Caco-2 (cell line): Measurements from ENCODE around the gene TEKTIP1. TPM values are rescaled to one million over a fixed set of nuclear protein-coding genes. Genes with fewer than 3 reads are reported as not detected.

Experiments used
- BruUV-seq: library from RNA; stranded (reverse); fragments of 400-500 nt; replicated peaks from 2 replicates; lab custom pipeline; 2021; lab: Mats Ljungman, UMichigan
- CTCF ChIA-PET: fragments of 300-600 bp; sonication (Branson Sonifier 250); formaldehyde crosslinking; loops from one replicate; lab custom pipeline; 2022; ENCODE audit warnings: antibody characterized with exemption; lab: Charles Lee
- POLR2A ChIA-PET: fragments of 300-600 bp; sonication (Branson Sonifier 250); formaldehyde crosslinking; loops from one replicate; lab custom pipeline; 2022; ENCODE audit warnings: antibody characterized with exemption; lab: Charles Lee
- DNase-seq, 2 experiments: peaks; one replicate each; pipeline versions ENCODE4 v3.0.0 to v3.0.0-alpha.2; 2020 to 2022
- H3K27me3 ChIP-seq: replicated peaks from 2 replicates; pipeline ENCODE4 v1.6.0; 2011; ENCODE audit warnings: low read length; ENCODE audit not compliant: control insufficient read depth, insufficient read depth
- H3K36me3 ChIP-seq: 2 replicates; pipeline ENCODE4 v1.5.1; 2011; ENCODE audit warnings: low read length; ENCODE audit not compliant: control insufficient read depth, insufficient read depth
- H3K4me1 ChIP-seq: fragments of 250-450 bp; sonication (Bioruptor Pico); 2 replicates; pipeline ENCODE4 v1.5.1; 2020; ENCODE audit warnings: mild to moderate bottlenecking
- H3K4me3 ChIP-seq: 2 replicates; pipeline ENCODE4 v1.5.1; 2011; ENCODE audit warnings: low read depth, mild to moderate bottlenecking, control low read depth, low read length
- H3K9me3 ChIP-seq: fragments of 250-450 bp; sonication (Bioruptor Pico); 2 replicates; pipeline ENCODE4 v1.5.1; 2020; ENCODE audit warnings: mild to moderate bottlenecking, moderate library complexity
- H3K27ac Mint-ChIP-seq: one replicate; pipeline ENCODE4 v1.8.0; 2022; ENCODE audit warnings: mixed read lengths; ENCODE audit not compliant: unreplicated experiment
- H3K27me3 Mint-ChIP-seq: one replicate; pipeline ENCODE4 v1.8.0; 2022; ENCODE audit warnings: mixed read lengths; ENCODE audit not compliant: insufficient read depth, unreplicated experiment
- H3K36me3 Mint-ChIP-seq: one replicate; pipeline ENCODE4 v1.8.0; 2022; ENCODE audit warnings: mild to moderate bottlenecking, mixed read lengths; ENCODE audit not compliant: insufficient read depth, unreplicated experiment
- H3K4me1 Mint-ChIP-seq: one replicate; pipeline ENCODE4 v1.8.0; 2022; ENCODE audit warnings: low read depth, mixed read lengths; ENCODE audit not compliant: unreplicated experiment
- H3K4me3 Mint-ChIP-seq: one replicate; pipeline ENCODE4 v1.8.0; 2022; ENCODE audit warnings: mild to moderate bottlenecking, moderate library complexity, mixed read lengths; ENCODE audit not compliant: unreplicated experiment
- H3K9me3 Mint-ChIP-seq: one replicate; pipeline ENCODE4 v1.8.0; 2022; ENCODE audit warnings: mixed read lengths; ENCODE audit not compliant: unreplicated experiment
- CTCF ChIP-seq, 2 experiments: fragments of 200-600 bp in 1 of 2; IDR thresholded peaks; 1 replicate in 1 of 2; 2 replicates in 1 of 2; pipeline versions ENCODE4 v1.5.1 to v1.8.0; 2011 to 2022; ENCODE audit warnings: antibody characterized with exemption in 1 of 2, control low read depth in 1 of 2, inconsistent platforms in 1 of 2, low read depth in 1 of 2, low read length in 1 of 2, mild to moderate bottlenecking in 1 of 2, moderate library complexity in 1 of 2; ENCODE audit not compliant: insufficient read depth in 1 of 2, severe bottlenecking in 1 of 2, unreplicated experiment in 1 of 2
- intact Hi-C: fragments of 100-400 bp; cut with micrococcal nuclease; formaldehyde crosslinking; loops from one replicate; pipeline ENCODE4 v1.10.0; 2022; ENCODE audit not compliant: unreplicated experiment
- total RNA-seq: library from RNA; stranded (reverse); gene quantifications from 2 replicates; pipeline ENCODE4 v1.2.3, GENCODE V29; 2022

TEKTIP1 gene
- total RNA-seq, 1 experiment from 2014 or later, result 1.5 TPM

- H3K4me3 Mint-ChIP-seq, result no peak overlapping the region
- ChIA-PET CTCF (no interaction called here), POLR2A (interaction anchor here (0.5 kb wide), 1 partner anchor 13 kb away, joined by 5 read pairs; no protein-coding TSS in a partner anchor)
- intact Hi-C loops, result no loop called here
- no peaks in the 10 kb centered on the region for H3K9me3 Mint-ChIP-seq
- BruUV-seq, result no TSS peak
- no peaks in the 10 kb centered on the region for H3K4me1 Mint-ChIP-seq
- H3K4me1 ChIP-seq, result no peaks in the 10 kb centered on the region
- H3K27me3 Mint-ChIP-seq, result peaks cover 4% of the 10 kb centered on the region
- no peak for TF ChIP-seq CTCF (IDR thresholded peaks at IDR 0.05; ENCODE audit: insufficient read depth in 1 of 2, low read depth in 1 of 2, low read length in 1 of 2, severe bottlenecking in 1 of 2, unreplicated experiment in 1 of 2)
- 0 out of 2 replicates have a peak, but pooled peaks cover 8% of the 10 kb centered on the region for H3K9me3 ChIP-seq
- no peaks in the 10 kb centered on the region for H3K27me3 ChIP-seq
- H3K4me3 ChIP-seq, result no peak overlapping the region
- no peaks in the 10 kb centered on the region for H3K36me3 ChIP-seq
- DNase-seq, result no peak
- H3K36me3 Mint-ChIP-seq, result peaks cover 5% of the 10 kb centered on the region
- no peak overlapping the region for H3K27ac Mint-ChIP-seq
Measured at GRCh38 chr19:3590991-3591659, 52.2 kb downstream of the TEKTIP1 start.

GRCh38 chr19:3591876-3592613, 53.1 kb downstream of the TEKTIP1 start:
- TF ChIP-seq CTCF (IDR thresholded peaks at IDR 0.05; ENCODE audit: insufficient read depth in 1 of 2, low read depth in 1 of 2, low read length in 1 of 2, severe bottlenecking in 1 of 2, unreplicated experiment in 1 of 2), result no peak
- POLR2A ChIA-PET, result no interaction called here
- no peak for DNase-seq
- Histone ChIP-seq H3K36me3 (no peaks in the 10 kb centered on the region), H3K9me3 (0 out of 2 replicates have a peak, but pooled peaks cover 8% of the 10 kb centered on the region), H3K4me3 (no peak overlapping the region), H3K4me1 (no peaks in the 10 kb centered on the region), H3K27me3 (no peaks in the 10 kb centered on the region)
- H3K4me1 Mint-ChIP-seq, result no peaks in the 10 kb centered on the region
- H3K27me3 Mint-ChIP-seq, result peaks cover 4% of the 10 kb centered on the region
- no peak overlapping the region for H3K27ac Mint-ChIP-seq
- H3K36me3 Mint-ChIP-seq, result peaks cover 5% of the 10 kb centered on the region
- intact Hi-C loops, result no loop called here
- H3K4me3 Mint-ChIP-seq, result no peak overlapping the region
- no peaks in the 10 kb centered on the region for H3K9me3 Mint-ChIP-seq
- no TSS peak for BruUV-seq
- CTCF ChIA-PET, result no interaction called here

- Mint-ChIP-seq H3K27ac (no peak overlapping the region), H3K4me3 (no peak overlapping the region), H3K9me3 (no peaks in the 10 kb centered on the region), H3K4me1 (no peaks in the 10 kb centered on the region), H3K27me3 (peaks cover 4% of the 10 kb centered on the region), H3K36me3 (peaks cover 5% of the 10 kb centered on the region)
- 0 out of 2 replicates have a peak, but pooled peaks cover 8% of the 10 kb centered on the region for H3K9me3 ChIP-seq
- intact Hi-C loops, result no loop called here
- POLR2A ChIA-PET, result no interaction called here
- DNase-seq, result no peak
- H3K4me1 ChIP-seq, result no peaks in the 10 kb centered on the region
- TF ChIP-seq CTCF (IDR thresholded peaks at IDR 0.05; ENCODE audit: insufficient read depth in 1 of 2, low read depth in 1 of 2, low read length in 1 of 2, severe bottlenecking in 1 of 2, unreplicated experiment in 1 of 2), result no peak
- CTCF ChIA-PET, result no interaction called here
- no TSS peak for BruUV-seq
- H3K4me3 ChIP-seq, result no peak overlapping the region
- no peaks in the 10 kb centered on the region for H3K27me3 ChIP-seq
- H3K36me3 ChIP-seq, result no peaks in the 10 kb centered on the region
Measured at GRCh38 chr19:3593156-3593555, 54.2 kb downstream of the TEKTIP1 start.

Other genes with a start within 250 kb of the TEKTIP1 start
- gene NFIC, start 172.6 kb upstream of the TEKTIP1 start, total RNA-seq, result 5.1 and 5.5 TPM in 2 replicates
- gene SMIM24, start 58.6 kb upstream of the TEKTIP1 start, total RNA-seq, result 1.2 and 1.7 TPM in 2 replicates
- not detected in 2 replicates for gene SMIM44, start 55.7 kb upstream of the TEKTIP1 start, total RNA-seq
- 17.4 and 18.3 TPM in 2 replicates for gene DOHH, start 38.5 kb upstream of the TEKTIP1 start, total RNA-seq
- 58.1 and 59.1 TPM in 2 replicates for gene FZR1, start 32.9 kb upstream of the TEKTIP1 start, total RNA-seq
- 60.6 and 61.7 TPM in 2 replicates for gene MFSD12, start 18.4 kb downstream of the TEKTIP1 start, total RNA-seq
- 33.9 and 34.5 TPM in 2 replicates for gene HMG20B, start 33.8 kb downstream of the TEKTIP1 start, total RNA-seq
- gene GIPC3, start 46.3 kb downstream of the TEKTIP1 start, total RNA-seq, result not detected in 2 replicates
- gene TBXA2R, start 67.7 kb downstream of the TEKTIP1 start, total RNA-seq, result 0.11 TPM in 1 of 2 replicates, not detected in the other
- 32.2 and 33.9 TPM in 2 replicates for gene CACTIN, start 87.6 kb downstream of the TEKTIP1 start, total RNA-seq
- gene PIP5K1C, start 161.3 kb downstream of the TEKTIP1 start, total RNA-seq, result 24.5 and 27.0 TPM in 2 replicates
- gene TJP3, start 169.2 kb downstream of the TEKTIP1 start, total RNA-seq, result 79.3 and 83.6 TPM in 2 replicates
- gene APBA3, start 222.5 kb downstream of the TEKTIP1 start, total RNA-seq, result 22.1 and 23.5 TPM in 2 replicates
- 46.4 and 54.5 TPM in 2 replicates for gene MRPL54, start 223.5 kb downstream of the TEKTIP1 start, total RNA-seq
- not detected in 2 replicates for gene RAX2, start 233.1 kb downstream of the TEKTIP1 start, total RNA-seq
- gene MATK, start 247.2 kb downstream of the TEKTIP1 start, total RNA-seq, result 0.29 and 0.72 TPM in 2 replicates